H1 (cell line): Measurements from ENCODE around the gene DLL4. TPM values are rescaled to one million over a fixed set of nuclear protein-coding genes. Genes with fewer than 3 reads are reported as not detected.

Experiments used
- CTCF ChIA-PET: fragments of 300-600 bp; sonication (Branson Sonifier 250); formaldehyde crosslinking; loops from one replicate; lab custom pipeline; 2021; ENCODE audit not compliant: partially characterized antibody; lab: Charles Lee
- POLR2A ChIA-PET: fragments of 300-600 bp; sonication (Branson Sonifier 250); formaldehyde crosslinking; loops from one replicate; lab custom pipeline; 2021; ENCODE audit warnings: inconsistent platforms; ENCODE audit not compliant: partially characterized antibody; lab: Charles Lee
- DNase-seq, 2 experiments: peaks; one replicate each; pipeline versions ENCODE4 v3.0.0 to v3.0.0-alpha.2; 2010 to 2022; ENCODE audit warnings: low spot score in 2 of 2, low read depth in 1 of 2, mixed read lengths in 1 of 2
- FAIRE-seq: peaks from 2 replicates; lab custom pipeline; 2011; peaks lifted over from hg19 to GRCh38; lab: Jason Lieb, UNC
- H2AFZ ChIP-seq: 2 replicates; pipeline ENCODE4 v1.8.1; 2012; ENCODE audit warnings: low read length, inconsistent platforms
- H2AK5ac ChIP-seq: 2 replicates; pipeline ENCODE4 v1.6.1; 2013; ENCODE audit warnings: low read depth, low read length
- H2BK120ac ChIP-seq: replicated peaks from 2 replicates; pipeline ENCODE3; 2013; ENCODE audit warnings: low read depth, low read length, inconsistent platforms
- H2BK12ac ChIP-seq: 2 replicates; pipeline ENCODE4 v1.6.1; 2013; ENCODE audit warnings: low read depth, low read length
- H2BK15ac ChIP-seq: 2 replicates; pipeline ENCODE4 v1.6.1; 2013; ENCODE audit warnings: low read length
- H2BK20ac ChIP-seq: 2 replicates; pipeline ENCODE4 v1.6.1; 2013; ENCODE audit warnings: low read length
- H2BK5ac ChIP-seq: 2 replicates; pipeline ENCODE4 v1.6.1; 2013; ENCODE audit warnings: low read depth, low read length
- H3K14ac ChIP-seq: 2 replicates; pipeline ENCODE4 v1.6.1; 2013; ENCODE audit warnings: inconsistent platforms; ENCODE audit not compliant: insufficient read length
- H3K18ac ChIP-seq: 2 replicates; pipeline ENCODE4 v1.6.1; 2013; ENCODE audit warnings: low read length; ENCODE audit errors: extremely low read depth
- H3K23ac ChIP-seq: 2 replicates; pipeline ENCODE4 v1.6.1; 2013; ENCODE audit warnings: inconsistent platforms; ENCODE audit not compliant: insufficient read length
- H3K23me2 ChIP-seq: 2 replicates; pipeline ENCODE4 v1.6.1; 2013; ENCODE audit warnings: low read depth, low read length
- H3K27ac ChIP-seq: 2 replicates; pipeline ENCODE4 v1.6.1; 2011; ENCODE audit warnings: low read depth, low read length, inconsistent platforms
- H3K27me3 ChIP-seq, 4 experiments: replicated peaks in 1 of 4; 1 replicate in 1 of 4; 2 replicates in 3 of 4; pipeline versions ENCODE4 v1.6.1 to v1.8.1; 2011 to 2013; ENCODE audit warnings: low read length in 3 of 4, mild to moderate bottlenecking in 3 of 4, inconsistent platforms in 2 of 4, mixed read lengths in 2 of 4, moderate library complexity in 1 of 4; ENCODE audit not compliant: control insufficient read depth in 3 of 4, insufficient read depth in 3 of 4; ENCODE audit errors: extremely low read depth in 1 of 4
- H3K36me3 ChIP-seq, 4 experiments: 2 replicates each; pipeline versions ENCODE4 v1.6.1 to v1.8.1; 2011 to 2013; ENCODE audit warnings: mild to moderate bottlenecking in 4 of 4, low read length in 3 of 4, moderate library complexity in 2 of 4, control low read depth in 1 of 4, inconsistent platforms in 1 of 4; ENCODE audit not compliant: insufficient read depth in 4 of 4, control insufficient read depth in 2 of 4
- H3K4ac ChIP-seq: replicated peaks from 2 replicates; pipeline ENCODE3; 2013; ENCODE audit warnings: low read length, low read depth, mixed read lengths, inconsistent platforms; ENCODE audit not compliant: insufficient read length
- H3K4me1 ChIP-seq, 4 experiments: replicated peaks in 1 of 4; 1 replicate in 1 of 4; 2 replicates in 3 of 4; pipeline versions ENCODE4 v1.6.1 to v1.8.1; 2011 to 2013; ENCODE audit warnings: low read length in 3 of 4, inconsistent platforms in 2 of 4, mixed read lengths in 1 of 4; ENCODE audit not compliant: insufficient read depth in 4 of 4, control insufficient read depth in 3 of 4
- H3K4me2 ChIP-seq, 2 experiments: 2 replicates each; pipeline versions ENCODE4 v1.6.1 to v1.8.1; 2011 to 2013; ENCODE audit warnings: low read depth in 2 of 2, low read length in 2 of 2, control low read depth in 1 of 2, inconsistent platforms in 1 of 2, mild to moderate bottlenecking in 1 of 2; ENCODE audit not compliant: insufficient read depth in 1 of 2
- H3K4me3 ChIP-seq, 4 experiments: fragments of 200-600, 300-600 bp in 1 of 4; sonication (generic), shearing (Covaris generic), sonication (Bioruptor Twin) in 1 of 4; 2 replicates each; pipeline versions ENCODE4 v1.5.1 to v1.8.1; 2011 to 2016; ENCODE audit warnings: low read length in 4 of 4, low read depth in 3 of 4, control low read depth in 2 of 4, inconsistent platforms in 2 of 4, mild to moderate bottlenecking in 2 of 4, mixed read lengths in 1 of 4, moderate library complexity in 1 of 4; ENCODE audit not compliant: insufficient read depth in 2 of 4; ENCODE audit errors: extremely low read depth in 1 of 4
- H3K56ac ChIP-seq: replicated peaks from 2 replicates; pipeline ENCODE3; 2013; ENCODE audit warnings: low read depth, mild to moderate bottlenecking, mixed read lengths, low read length, inconsistent platforms; ENCODE audit not compliant: insufficient read length
- H3K79me1 ChIP-seq: 2 replicates; pipeline ENCODE4 v1.6.1; 2013; ENCODE audit warnings: low read depth, low read length, control low read depth
- H3K79me2 ChIP-seq, 2 experiments: 2 replicates each; pipeline versions ENCODE4 v1.6.1 to v1.8.1; 2012 to 2013; ENCODE audit warnings: low read length in 2 of 2, mild to moderate bottlenecking in 2 of 2, inconsistent platforms in 1 of 2; ENCODE audit not compliant: insufficient read depth in 2 of 2, control insufficient read depth in 1 of 2
- H3K9ac ChIP-seq, 4 experiments: replicated peaks in 1 of 4; 1 replicate in 1 of 4; 2 replicates in 3 of 4; pipeline versions ENCODE4 v1.6.1 to v1.8.1; 2011 to 2013; ENCODE audit warnings: low read depth in 3 of 4, low read length in 3 of 4, control low read depth in 2 of 4, mild to moderate bottlenecking in 2 of 4, moderate library complexity in 2 of 4, inconsistent platforms in 1 of 4; ENCODE audit errors: extremely low read depth in 1 of 4
- H3K9me3 ChIP-seq, 2 experiments: 2 replicates each; pipeline versions ENCODE4 v1.6.1 to v1.8.1; 2012 to 2013; ENCODE audit warnings: mild to moderate bottlenecking in 2 of 2, moderate library complexity in 2 of 2, control low read depth in 1 of 2, inconsistent platforms in 1 of 2, low read depth in 1 of 2, low read length in 1 of 2, mixed read lengths in 1 of 2; ENCODE audit not compliant: insufficient read depth in 2 of 2
- H4K20me1 ChIP-seq, 2 experiments: replicated peaks in 1 of 2; 2 replicates each; pipeline versions ENCODE3 to v1.8.1; 2011 to 2013; ENCODE audit warnings: inconsistent platforms in 2 of 2, low read length in 2 of 2, mild to moderate bottlenecking in 1 of 2; ENCODE audit not compliant: insufficient read depth in 2 of 2, control insufficient read depth in 1 of 2
- H4K5ac ChIP-seq: 2 replicates; pipeline ENCODE4 v1.6.1; 2013; ENCODE audit warnings: low read length, low read depth, mixed read lengths, inconsistent platforms; ENCODE audit not compliant: insufficient read length
- H4K8ac ChIP-seq: 2 replicates; pipeline ENCODE4 v1.8.0; 2013; ENCODE audit warnings: mild to moderate bottlenecking, moderate library complexity, low read length, inconsistent platforms; ENCODE audit not compliant: insufficient read depth; ENCODE audit errors: extremely low read depth
- H4K91ac ChIP-seq: replicated peaks from 2 replicates; pipeline ENCODE3; 2013; ENCODE audit warnings: low read length, mixed read lengths, inconsistent platforms; ENCODE audit not compliant: insufficient read length
- ASH2L ChIP-seq: fragments of 200-600, 300-600 bp; sonication (generic); IDR thresholded peaks from one replicate; pipeline ENCODE4 v1.7.1; 2017; ENCODE audit warnings: low read length
- BACH1 ChIP-seq: IDR thresholded peaks from 2 replicates; pipeline ENCODE4 v1.6.1; 2012; ENCODE audit warnings: low read length, improper control_type of control experiment
- CBX5 ChIP-seq: fragments of 300-800, 300-1000 bp; sonication (generic); IDR thresholded peaks from 2 replicates; pipeline ENCODE4 v1.7.1; 2016; ENCODE audit warnings: antibody characterized with exemption, low read length, low read depth
- CEBPB ChIP-seq: IDR thresholded peaks from 2 replicates; pipeline ENCODE4 v1.6.1; 2012; ENCODE audit warnings: low read depth, low read length
- CTCF ChIP-seq, 3 experiments: IDR thresholded peaks; 1 replicate in 2 of 3; 2 replicates in 1 of 3; pipeline versions ENCODE4 v1.5.1 to v1.6.1; 2011; ENCODE audit warnings: low read length in 3 of 3, mild to moderate bottlenecking in 3 of 3, inconsistent platforms in 2 of 3, low read depth in 1 of 3, moderate library complexity in 1 of 3; ENCODE audit not compliant: insufficient read depth in 1 of 3; ENCODE audit errors: control extremely low read depth in 1 of 3
- JUN ChIP-seq: IDR thresholded peaks from 2 replicates; pipeline ENCODE4 v1.6.1; 2011; ENCODE audit warnings: low read depth, mild to moderate bottlenecking, improper control_type of control experiment, low read length
- KDM1A ChIP-seq: fragments of 200-600, 300-600 bp; sonication (generic); IDR thresholded peaks from 2 replicates; pipeline ENCODE4 v1.7.1; 2016; ENCODE audit warnings: mild to moderate bottlenecking, low read length, borderline replicate concordance
- KDM5A ChIP-seq: fragments of 200-600 bp; IDR thresholded peaks from 2 replicates; pipeline ENCODE4 v1.7.1; 2012; ENCODE audit warnings: mild to moderate bottlenecking, low read length, inconsistent platforms, mixed read lengths
- POU5F1 ChIP-seq: IDR thresholded peaks from 2 replicates; pipeline ENCODE4 v1.6.1; 2011; ENCODE audit warnings: low read depth, mild to moderate bottlenecking, low read length, moderate library complexity
- SIN3A ChIP-seq, 2 experiments: IDR thresholded peaks in 1 of 2; conservative IDR thresholded peaks in 1 of 2; 2 replicates each; pipeline ENCODE4 v1.6.1; 2011 to 2012; ENCODE audit warnings: low read length in 2 of 2, improper control_type of control experiment in 1 of 2, low read depth in 1 of 2, mild to moderate bottlenecking in 1 of 2
- SRF ChIP-seq: IDR thresholded peaks from 2 replicates; pipeline ENCODE4 v1.6.1; 2011; ENCODE audit warnings: mild to moderate bottlenecking, low read depth, low read length, moderate library complexity
- TAF7 ChIP-seq: optimal IDR thresholded peaks from 2 replicates; pipeline ENCODE3; 2011; ENCODE audit warnings: low read depth, mild to moderate bottlenecking, inconsistent platforms, low read length, moderate library complexity, borderline replicate concordance
- WGBS, 2 experiments: shearing (Covaris generic) in 1 of 2; methylation state at CpG; one replicate each; pipeline versions ENCODE4 v1.1.6 to v1.1.7; 2013 to 2015; ENCODE audit warnings: low lambda C conversion rate in 2 of 2, mixed read lengths in 2 of 2, inconsistent platforms in 1 of 2, low coverage in 1 of 2, missing lambda C conversion rate in 1 of 2; ENCODE audit not compliant: insufficient replicate concordance in 2 of 2, insufficient coverage in 1 of 2, insufficient read length in 1 of 2; ENCODE audit errors: extremely low coverage in 1 of 2, missing lambda C conversion rate in 1 of 2; 5-methylcytosine and 5-hydroxymethylcytosine counted together
- polyA plus RNA-seq, 7 experiments: library from polyadenylated mRNA; depleted of rRNA in 3 of 7; stranded (reverse) in 5 of 7; unstranded in 2 of 7; fragments of >200 nt in 5 of 7; fragments of 200-250 nt in 2 of 7; gene quantifications; 1 replicate in 5 of 7; 2 replicates in 1 of 7; 4 replicates in 1 of 7; pipeline versions ENCODE4 v1.2.1 to v1.2.3, GENCODE V29; 2011 to 2013; ENCODE audit warnings: missing spikeins in 2 of 7, mixed read lengths in 2 of 7
- total RNA-seq: library from RNA; stranded (reverse); fragmentation: NEBNext Ultra II Directional; extraction: Animal tissue kit (Norgen Biotek cat#: 25700); gene quantifications from 2 replicates; pipeline ENCODE4 v1.2.1, GENCODE V29; 2021

DLL4 gene
- total and polyA plus RNA-seq, 2 of the 8 experiments (the other 6 are each of a cell fraction or from before 2014, with no cell fraction given), result 0.23 to 0.60 TPM

- H2AK5ac ChIP-seq, result no peak overlapping the region
- no peak overlapping the region for H3K27ac ChIP-seq
- H3K56ac ChIP-seq, result no peak overlapping the region
- no peaks in the 10 kb centered on the region for H3K27me3 ChIP-seq
- no peak overlapping the region for H3K4me2 ChIP-seq
- no peak overlapping the region for H4K8ac ChIP-seq
- H4K5ac ChIP-seq, result no peak overlapping the region
- no peak overlapping the region for H3K4me3 ChIP-seq
- no peak overlapping the region for H2AFZ ChIP-seq
- WGBS, 2 experiments, result 91% methylated on average over 7 of the region's 11 CpGs; no CpG with 5 or more reads in 1 of the 2 experiments
- POLR2A ChIA-PET, result interaction anchor here (1.0 to 28.7 kb wide), 6 partner anchors 9 to 93 kb away, joined by 3 to 1505 read pairs (median 6); partner anchors contain the start of genes CHAC1 and DLL4
- H3K9me3 ChIP-seq, result no peaks in the 10 kb centered on the region
- no peaks in the 10 kb centered on the region for H3K79me1 ChIP-seq
- H3K36me3 ChIP-seq, result peaks cover 0 to 14% (median 3%) of the 10 kb centered on the region in 4 experiments; a peak in 5 of 8 replicates
- no peak overlapping the region for H3K23ac ChIP-seq
- H3K18ac ChIP-seq, result no peak overlapping the region; the same call in 1 of the 2 replicates
- no peak overlapping the region for H3K9ac ChIP-seq
- H2BK15ac ChIP-seq, result no peak overlapping the region
- DNase-seq (no peak), FAIRE-seq (no peak)
- H3K79me2 ChIP-seq, result peaks cover 0 to 8% of the 10 kb centered on the region in 2 experiments; a peak in 1 of 4 replicates
- H3K23me2 ChIP-seq, result no peaks in the 10 kb centered on the region
- no peak overlapping the region for H2BK20ac ChIP-seq
- H2BK12ac ChIP-seq, result no peak overlapping the region
- H3K14ac ChIP-seq, result no peak overlapping the region
- no peak overlapping the region for H2BK120ac ChIP-seq
- no peak overlapping the region for H3K4ac ChIP-seq
- no peak overlapping the region for H4K91ac ChIP-seq
- CTCF ChIA-PET, result interaction anchor here (1.0 to 5.7 kb wide), 2 partner anchors 20 to 113 kb away, joined by 3 to 52 read pairs; no protein-coding TSS in a partner anchor
- peak overlapping the region; percentile 52; the same call in 1 of the 2 replicates for H2BK5ac ChIP-seq
- peaks cover 0 to 6% of the 10 kb centered on the region in 2 experiments for H4K20me1 ChIP-seq
- no peaks in the 10 kb centered on the region; a peak in 5 of 7 replicates for H3K4me1 ChIP-seq
- no peak for TF ChIP-seq CBX5
- TF ChIP-seq ASH2L, result no peak
- TF ChIP-seq CTCF (IDR thresholded peaks at IDR 0.05; ENCODE audit: control extremely low read depth in 1 of 3, insufficient read depth in 1 of 3, low read depth in 1 of 3, low read length in 3 of 3), result no peak
- TF ChIP-seq KDM1A, result no peak
- no peak for TF ChIP-seq SIN3A (conservative IDR thresholded peaks at IDR 0.05 in 1 of 2, IDR thresholded peaks at IDR 0.05 in 1 of 2; ENCODE audit: low read depth in 1 of 2, low read length in 2 of 2)
- TF ChIP-seq KDM5A, result no peak
- TF ChIP-seq BACH1, result no peak
- TF ChIP-seq TAF7, result no peak
- no peak for TF ChIP-seq POU5F1
- no peak for TF ChIP-seq SRF
- TF ChIP-seq JUN, result no peak
- TF ChIP-seq CEBPB, result no peak
These were observed 31.8 kb downstream of the DLL4 start for GRCh38 chr15:40960925-40961324.
